Measurements from ENCODE around the gene PIP4K2A. TPM values are rescaled to one million over a fixed set of nuclear protein-coding genes. Genes with fewer than 3 reads are reported as not detected.

PIP4K2A gene
- total and polyA plus RNA-seq, 2 of the 8 experiments (the other 6 are each of a cell fraction or from before 2014, with no cell fraction given) = 19.0 to 60.9 TPM

DNA sequence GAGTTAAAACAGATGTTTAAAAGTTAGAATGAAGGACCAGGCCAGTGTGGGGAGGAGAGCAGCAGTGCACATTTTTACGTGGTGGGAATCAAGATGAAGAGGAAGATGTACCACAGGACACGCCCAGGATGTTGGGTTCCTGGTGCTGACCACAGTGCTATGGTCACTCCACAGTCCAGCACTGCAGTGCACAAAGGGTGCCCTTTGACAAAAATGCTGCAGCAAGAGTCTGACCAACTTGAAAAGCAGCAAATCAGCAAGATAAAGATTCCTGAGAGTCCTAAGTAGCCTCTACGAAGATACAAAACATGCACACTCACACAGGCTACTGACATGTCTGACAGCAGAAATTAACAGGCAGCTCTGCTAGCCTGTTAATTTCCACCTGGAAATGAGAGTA, 107.1 kb downstream of the PIP4K2A start:
- Histone ChIP-seq H3K27me3 (replicated peaks in 1 of 4; ENCODE audit: control insufficient read depth in 3 of 4, extremely low read depth in 1 of 4, insufficient read depth in 3 of 4, low read length in 3 of 4) (no peaks in the 10 kb centered on the region), H3K9ac (replicated peaks in 1 of 4; ENCODE audit: extremely low read depth in 1 of 4, low read depth in 3 of 4, low read length in 3 of 4) (no peak overlapping the region), H2BK12ac (ENCODE audit: low read depth, low read length) (no peak overlapping the region), H3K18ac (ENCODE audit: extremely low read depth, low read length) (no peak overlapping the region), H2BK5ac (ENCODE audit: low read depth, low read length) (no peak overlapping the region), H3K23me2 (ENCODE audit: low read depth, low read length) (no peaks in the 10 kb centered on the region), H3K79me2 (ENCODE audit: control insufficient read depth in 1 of 2, insufficient read depth in 2 of 2, low read length in 2 of 2) (peaks cover 0 to 31% of the 10 kb centered on the region in 2 experiments; a peak in 2 of 4 replicates), H3K56ac (replicated peaks; ENCODE audit: insufficient read length, low read depth, low read length) (no peak overlapping the region), H3K9me3 (ENCODE audit: insufficient read depth in 2 of 2, low read depth in 1 of 2, low read length in 1 of 2) (no peaks in the 10 kb centered on the region), H3K23ac (ENCODE audit: insufficient read length) (no peak overlapping the region), H3K4me2 (ENCODE audit: insufficient read depth in 1 of 2, low read depth in 2 of 2, low read length in 2 of 2) (no peak overlapping the region), H4K20me1 (replicated peaks in 1 of 2; ENCODE audit: control insufficient read depth in 1 of 2, insufficient read depth in 2 of 2, low read length in 2 of 2) (no peaks in the 10 kb centered on the region), H2AFZ (ENCODE audit: low read length) (no peak overlapping the region), H2BK20ac (ENCODE audit: low read length) (no peak overlapping the region), H3K4ac (replicated peaks; ENCODE audit: insufficient read length, low read depth, low read length) (no peak overlapping the region), H3K79me1 (ENCODE audit: low read depth, low read length) (peaks cover 3% of the 10 kb centered on the region; the same call in 1 of the 2 replicates), H3K4me1 (replicated peaks in 1 of 4; ENCODE audit: control insufficient read depth in 3 of 4, insufficient read depth in 4 of 4, low read length in 3 of 4) (peaks cover 0 to 7% (median 5%) of the 10 kb centered on the region in 4 experiments; a peak in 5 of 7 replicates), H4K8ac (ENCODE audit: extremely low read depth, insufficient read depth, low read length) (no peak overlapping the region), H2BK15ac (ENCODE audit: low read length) (no peak overlapping the region), H3K4me3 (ENCODE audit: extremely low read depth in 1 of 4, insufficient read depth in 2 of 4, low read depth in 3 of 4, low read length in 4 of 4) (no peak overlapping the region), H2BK120ac (replicated peaks; ENCODE audit: low read depth, low read length) (no peak overlapping the region), H2AK5ac (ENCODE audit: low read depth, low read length) (no peak overlapping the region), H3K14ac (ENCODE audit: insufficient read length) (no peak overlapping the region), H3K27ac (ENCODE audit: low read depth, low read length) (no peak overlapping the region), H4K5ac (ENCODE audit: insufficient read length, low read depth, low read length) (no peak overlapping the region), H4K91ac (replicated peaks; ENCODE audit: insufficient read length, low read length) (no peak overlapping the region), H3K36me3 (ENCODE audit: control insufficient read depth in 2 of 4, insufficient read depth in 4 of 4, low read length in 3 of 4) (peaks cover 0 to 4% (median 2%) of the 10 kb centered on the region in 4 experiments; a peak in 1 of 8 replicates)
- ChIA-PET POLR2A (ENCODE audit: partially characterized antibody) (interaction anchor here (0.6 kb wide), 1 partner anchor 105 kb away, joined by 3 read pairs; no protein-coding TSS in a partner anchor), CTCF (ENCODE audit: partially characterized antibody) (no interaction called here)
- TF ChIP-seq ZNF274 (IDR thresholded peaks at IDR 0.05; ENCODE audit: borderline replicate concordance, extremely low read depth, low read length) (no peak), POLR2A (IDR thresholded peaks at IDR 0.05; ENCODE audit: control extremely low read depth in 1 of 2, low read depth in 2 of 2, low read length in 2 of 2) (no peak), KDM5A (IDR thresholded peaks at IDR 0.05; ENCODE audit: low read length) (no peak), TAF7 (optimal IDR thresholded peaks at IDR 0.05; ENCODE audit: borderline replicate concordance, low read depth, low read length) (no peak), RAD21 (IDR thresholded peaks at IDR 0.05 in 1 of 2, conservative IDR thresholded peaks at IDR 0.05 in 1 of 2; ENCODE audit: low read depth in 2 of 2, low read length in 2 of 2) (no peak), RXRA (IDR thresholded peaks at IDR 0.05; ENCODE audit: insufficient read depth, low read depth, low read length) (no peak), EP300 (IDR thresholded peaks at IDR 0.05; ENCODE audit: borderline replicate concordance in 1 of 2, low read depth in 2 of 2, low read length in 2 of 2) (no peak), JUND (IDR thresholded peaks at IDR 0.05; ENCODE audit: low read length) (no peak), TBP (IDR thresholded peaks at IDR 0.05; ENCODE audit: low read depth, low read length) (no peak), POU5F1 (IDR thresholded peaks at IDR 0.05; ENCODE audit: low read depth, low read length) (no peak)
- TF ChIP-seq, protein P1, sequence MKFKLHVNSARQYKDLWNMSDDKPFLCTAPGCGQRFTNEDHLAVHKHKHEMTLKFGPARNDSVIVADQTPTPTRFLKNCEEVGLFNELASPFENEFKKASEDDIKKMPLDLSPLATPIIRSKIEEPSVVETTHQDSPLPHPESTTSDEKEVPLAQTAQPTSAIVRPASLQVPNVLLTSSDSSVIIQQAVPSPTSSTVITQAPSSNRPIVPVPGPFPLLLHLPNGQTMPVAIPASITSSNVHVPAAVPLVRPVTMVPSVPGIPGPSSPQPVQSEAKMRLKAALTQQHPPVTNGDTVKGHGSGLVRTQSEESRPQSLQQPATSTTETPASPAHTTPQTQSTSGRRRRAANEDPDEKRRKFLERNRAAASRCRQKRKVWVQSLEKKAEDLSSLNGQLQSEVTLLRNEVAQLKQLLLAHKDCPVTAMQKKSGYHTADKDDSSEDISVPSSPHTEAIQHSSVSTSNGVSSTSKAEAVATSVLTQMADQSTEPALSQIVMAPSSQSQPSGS (IDR thresholded peaks at IDR 0.05; ENCODE audit: low read length) = no peak
- DNase-seq (ENCODE audit: low read depth in 1 of 2, low spot score in 2 of 2) = no peak
- FAIRE-seq = no peak
- 78% methylated on average over 3 of the region's 3 CpGs; no CpG with 5 or more reads in 1 of the 2 experiments for WGBS, 2 experiments (ENCODE audit: extremely low coverage in 1 of 2, insufficient coverage in 1 of 2, insufficient read length in 1 of 2, insufficient replicate concordance in 2 of 2, low coverage in 1 of 2, low lambda C conversion rate in 2 of 2, missing lambda C conversion rate in 1 of 2)

Measured in H1 (cell line).